GM12878 (cell line): ENCODE data around the gene TMC4. TPM values are rescaled to one million over a fixed set of nuclear protein-coding genes. Genes with fewer than 3 reads are reported as not detected.

Experiments
- ATAC-seq: fragments of 200-7000 bp; cut with Tn5 transposase; 3 replicates; pipeline ENCODE4 v1.9.1; 2020; ENCODE audit warnings: mild to moderate bottlenecking, moderate library complexity
- BruUV-seq: library from RNA; stranded (reverse); fragments of 400-500 nt; replicated peaks from 2 replicates; lab custom pipeline; 2021; lab: Mats Ljungman, UMichigan
- CTCF ChIA-PET: fragments of 300-600 bp; sonication (Branson Sonifier 250); formaldehyde crosslinking; extraction: SDS; loops from one replicate; lab custom pipeline; 2021; ENCODE audit warnings: inconsistent platforms; lab: Yijun Ruan, JAX
- POLR2A ChIA-PET: fragments of 350-600 bp; formaldehyde crosslinking; extraction: SDS; loops from one replicate; lab custom pipeline; 2021; ENCODE audit warnings: inconsistent platforms; lab: Charles Lee
- RAD21 ChIA-PET: fragments of 300-600 bp; sonication (Branson Sonifier 250); formaldehyde crosslinking; loops from one replicate; lab custom pipeline; 2023; ENCODE audit warnings: antibody characterized with exemption; ENCODE audit not compliant: unreplicated experiment; lab: Charles Lee
- SMC1A ChIA-PET: fragments of 300-600 bp; sonication (Branson Sonifier 250); formaldehyde crosslinking; loops from one replicate; lab custom pipeline; 2023; ENCODE audit not compliant: unreplicated experiment, uncharacterized antibody; lab: Charles Lee
- DNase-seq: peaks from one replicate; pipeline ENCODE4 v3.0.0-alpha.2; 2011; ENCODE audit warnings: low read depth, low spot score
- FAIRE-seq: peaks from 3 replicates; lab custom pipeline; 2011; peaks lifted over from hg19 to GRCh38; lab: Jason Lieb, UNC
- H2AFZ ChIP-seq: 2 replicates; pipeline ENCODE4 v1.6.0; 2011; ENCODE audit warnings: low read depth, low read length, control low read depth; ENCODE audit not compliant: control insufficient read depth
- H3K27ac ChIP-seq: 2 replicates; pipeline ENCODE4 v1.5.1; 2011; ENCODE audit warnings: control low read depth; ENCODE audit not compliant: control insufficient read depth, insufficient read depth
- H3K27me3 ChIP-seq, 2 experiments: replicated peaks in 1 of 2; 2 replicates each; pipeline versions ENCODE4 v1.6.0 to v1.6.1; 2011; ENCODE audit warnings: low read length in 1 of 2; ENCODE audit not compliant: control insufficient read depth in 2 of 2, insufficient read depth in 2 of 2
- H3K36me3 ChIP-seq, 2 experiments: 2 replicates each; pipeline ENCODE4 v1.5.1; 2011; ENCODE audit warnings: low read length in 1 of 2; ENCODE audit not compliant: control insufficient read depth in 2 of 2, insufficient read depth in 2 of 2
- H3K4me1 ChIP-seq: 2 replicates; pipeline ENCODE4 v1.6.1; 2011; ENCODE audit warnings: mild to moderate bottlenecking, low read length, moderate library complexity, mixed read lengths; ENCODE audit not compliant: control insufficient read depth, insufficient read depth
- H3K4me2 ChIP-seq: 2 replicates; pipeline ENCODE4 v1.6.0; 2011; ENCODE audit warnings: control low read depth; ENCODE audit not compliant: control insufficient read depth, insufficient read depth
- H3K4me3 ChIP-seq: fragments of 200-600 bp; sonication (generic); 2 replicates; pipeline ENCODE4 v1.5.1; 2016
- H3K79me2 ChIP-seq: 2 replicates; pipeline ENCODE4 v1.6.0; 2011; ENCODE audit warnings: low read length; ENCODE audit not compliant: control insufficient read depth, insufficient read depth
- H3K9ac ChIP-seq: 2 replicates; pipeline ENCODE4 v1.8.0; 2011; ENCODE audit warnings: low read length, control low read depth, mixed read lengths; ENCODE audit not compliant: control insufficient read depth, insufficient read depth
- H3K9me3 ChIP-seq: replicated peaks from 3 replicates; pipeline ENCODE4 v1.5.1; 2011; ENCODE audit warnings: mild to moderate bottlenecking, low read length; ENCODE audit not compliant: control insufficient read depth, insufficient read depth
- H4K20me1 ChIP-seq: 2 replicates; pipeline ENCODE4 v1.6.0; 2011; ENCODE audit not compliant: control insufficient read depth, insufficient read depth
- CBX5 ChIP-seq: sonication (generic); IDR thresholded peaks from 2 replicates; pipeline ENCODE4 v1.6.1; 2016; ENCODE audit warnings: low read depth, moderate library complexity, mild to moderate bottlenecking, inconsistent platforms
- CHD2 ChIP-seq: IDR thresholded peaks from 2 replicates; pipeline ENCODE4 v1.6.1; 2011; ENCODE audit warnings: low read depth, low read length, improper control_type of control experiment, borderline replicate concordance
- EED ChIP-seq: sonication (generic); IDR thresholded peaks from 2 replicates; pipeline ENCODE4 v1.6.1; 2016; ENCODE audit warnings: antibody characterized with exemption, low read depth
- NBN ChIP-seq: fragments of 450-650 bp; IDR thresholded peaks from 2 replicates; pipeline ENCODE4 v1.6.1; 2016
- POLR2A ChIP-seq: IDR thresholded peaks from 2 replicates; pipeline ENCODE4 v1.6.1; 2011; ENCODE audit warnings: low read depth, mild to moderate bottlenecking, low read length
- ZBTB33 ChIP-seq: fragments of 450-650 bp; IDR thresholded peaks from 2 replicates; pipeline ENCODE4 v1.6.1; 2017; ENCODE audit warnings: mild to moderate bottlenecking
- ZNF207 ChIP-seq: fragments of 450-650 bp; IDR thresholded peaks from 2 replicates; pipeline ENCODE4 v1.6.1; 2014; ENCODE audit warnings: antibody characterized with exemption, mild to moderate bottlenecking, borderline replicate concordance
- WGBS: methylation state at CpG from one replicate; pipeline ENCODE4 v1.1.6; 2016; ENCODE audit warnings: low lambda C conversion rate; ENCODE audit not compliant: insufficient replicate concordance, insufficient coverage; ENCODE audit errors: missing lambda C conversion rate; 5-methylcytosine and 5-hydroxymethylcytosine counted together
- in situ Hi-C: fragments of 300-500 bp; cut with MboI; formaldehyde crosslinking; loops from 9 replicates; pipeline ENCODE4 v1.14.3; 2018; ENCODE audit warnings: mixed read lengths
- intact Hi-C: fragments of 100-400 bp; cut with micrococcal nuclease; formaldehyde crosslinking; loops from one replicate; pipeline ENCODE4 v1.14.2; 2022; ENCODE audit not compliant: unreplicated experiment
- polyA plus RNA-seq, 11 experiments: library from polyadenylated mRNA; depleted of rRNA in 4 of 11; unstranded in 6 of 11; stranded (reverse) in 5 of 11; fragments of >200 nt; fragmentation: Nextera tagmentation in 4 of 11; fragmentation: Illumina TruSeq in 1 of 11; extraction: Ambion mirVana in 4 of 11; extraction: Trizol in 1 of 11; gene quantifications; 1 replicate in 1 of 11; 2 replicates in 10 of 11; pipeline versions ENCODE4 v1.2.1 to v1.2.3, GENCODE V29; 2011 to 2016; ENCODE audit warnings: inconsistent platforms in 2 of 11, missing spikeins in 2 of 11, low read depth in 1 of 11
- total RNA-seq, 4 experiments: library from RNA; depleted of rRNA in 3 of 4; stranded (reverse); fragments of >200 nt in 3 of 4; fragmentation: Illumina TruSeq in 1 of 4; extraction: Trizol in 1 of 4; gene quantifications; 2 replicates each; pipeline versions ENCODE4 v1.2.1 to v1.2.3, GENCODE V29; 2013 to 2021

The TMC4 gene
- total and polyA plus RNA-seq, 10 of the 15 experiments (the other 5 are each of a cell fraction or from before 2014, with no cell fraction given): 0.33 to 0.83 (median 0.74) TPM; not detected in 7

GRCh38 chr19:54138489-54139256 is 34.3 kb downstream of the TMC4 start:
- ChIA-PET POLR2A (interaction anchor here (2.7 to 3.5 kb wide), 2 partner anchors 20 to 51 kb away, joined by 30 to 36 read pairs; partner anchors contain the start of genes LENG1, MBOAT7 and TSEN34), RAD21 (interaction anchor here (1.1 kb wide), 1 partner anchor 127 kb away, joined by 3 read pairs; no protein-coding TSS in a partner anchor), CTCF (interaction anchor here (0.9 to 2.3 kb wide), 2 partner anchors 20 to 127 kb away, joined by 3 to 15 read pairs; partner anchors contain the start of gene LENG1), SMC1A (no interaction called here)
- Histone ChIP-seq H4K20me1 (peaks cover 12% of the 10 kb centered on the region), H3K27me3 (no peaks in the 10 kb centered on the region), H3K36me3 (peaks cover 10 to 18% of the 10 kb centered on the region in 2 experiments; a peak in 3 of 4 replicates), H3K4me2 (peak overlapping the region; percentile 93), H3K4me1 (peaks cover 19% of the 10 kb centered on the region), H3K4me3 (peak overlapping the region; percentile 91), H3K9ac (peak overlapping the region; percentile 95), H3K9me3 (peaks cover under 1% of the 10 kb centered on the region; the same call in 2 of the 3 replicates), H2AFZ (no peak overlapping the region), H3K79me2 (peaks cover 40% of the 10 kb centered on the region), H3K27ac (peak overlapping the region; percentile 24)
- TF ChIP-seq ZBTB33 (no peak), NBN (no peak), EED (no peak), POLR2A (0 out of 2 replicates have a peak, but pooled peaks have one; percentile 2), CBX5 (no peak), ZNF207 (no peak), CHD2 (no peak)
- intact Hi-C loops: no loop called here
- in situ Hi-C loops: loop anchor here (25.0 kb wide), 1 partner anchor 1524 kb away; the partner anchor contains the start of gene U2AF2
- no peak for ATAC-seq
- DNase-seq: no peak
- no peak for FAIRE-seq
- WGBS: 9% methylated on average over 24 of the region's 31 CpGs
- no TSS peak for BruUV-seq
